Measurements from ENCODE around the gene MYCBP2. TPM values are rescaled to one million over a fixed set of nuclear protein-coding genes. Genes with fewer than 3 reads are reported as not detected.
"Not testable (repeated sequence)": the region's sequence is repeated elsewhere in the genome, so short reads cannot be mapped to it uniquely, and the experiment has no call there.

MYCBP2 gene
- total RNA-seq, 1 donor from 2014 or later: 42.2 TPM

GRCh38 chr13:77299587-77299986 is 27.3 kb downstream of the MYCBP2 start:
- intact Hi-C loops (cut with micrococcal nuclease): no loop called here
- H3K27me3 ChIP-seq (ENCODE audit: low read depth): no peaks in the 10 kb centered on the region
- H3K4me3 ChIP-seq: no peak overlapping the region
- H3K27ac ChIP-seq (replicated peaks): no peak overlapping the region
- H3K4me1 ChIP-seq: peaks cover 39% of the 10 kb centered on the region
- peaks cover 18% of the 10 kb centered on the region for H3K36me3 ChIP-seq
- TF ChIP-seq CTCF (IDR thresholded peaks at IDR 0.05; ENCODE audit: borderline replicate concordance): no peak
- H3K9me3 ChIP-seq (replicated peaks): no peaks in the 10 kb centered on the region
- no peak for DNase-seq

DNA sequence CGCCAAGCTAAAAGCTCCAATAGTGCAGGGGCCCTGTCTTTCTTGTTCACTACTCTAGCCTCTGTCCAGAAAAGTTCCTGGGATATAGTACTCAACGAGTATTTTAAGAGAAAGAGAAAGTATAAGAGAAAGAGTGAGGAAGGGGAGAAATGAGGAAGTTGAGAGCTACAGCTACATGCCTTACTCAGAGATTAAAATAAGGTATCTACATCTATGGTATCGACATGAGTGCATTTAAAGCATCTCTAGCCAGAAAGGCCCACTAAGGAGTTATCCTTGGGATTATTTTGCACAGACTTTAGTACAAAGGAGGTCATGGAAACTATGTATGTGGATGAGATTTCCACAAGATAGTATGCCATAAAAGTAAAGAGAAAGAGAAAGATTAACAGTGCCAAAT is 28.5 kb downstream of the MYCBP2 start:
- Histone ChIP-seq H3K27ac (replicated peaks) (no peak overlapping the region), H3K36me3 (peaks cover 24% of the 10 kb centered on the region), H3K4me3 (no peak overlapping the region), H3K4me1 (peaks cover 39% of the 10 kb centered on the region), H3K27me3 (ENCODE audit: low read depth) (no peaks in the 10 kb centered on the region), H3K9me3 (replicated peaks) (no peaks in the 10 kb centered on the region)
- no peak for TF ChIP-seq CTCF (IDR thresholded peaks at IDR 0.05; ENCODE audit: borderline replicate concordance)
- DNase-seq: no peak
- intact Hi-C loops (cut with micrococcal nuclease): no loop called here

- Histone ChIP-seq H3K4me3 (no peak overlapping the region), H3K27me3 (ENCODE audit: low read depth) (no peaks in the 10 kb centered on the region), H3K27ac (replicated peaks) (no peak overlapping the region), H3K36me3 (peaks cover 74% of the 10 kb centered on the region), H3K4me1 (no peaks in the 10 kb centered on the region), H3K9me3 (replicated peaks) (peaks cover 18% of the 10 kb centered on the region)
- no peak for TF ChIP-seq CTCF (IDR thresholded peaks at IDR 0.05; ENCODE audit: borderline replicate concordance)
- intact Hi-C loops (cut with micrococcal nuclease): no loop called here
- DNase-seq: no peak
Observed at GRCh38 chr13:77291774-77292173, 35.1 kb downstream of the MYCBP2 start.

DNA sequence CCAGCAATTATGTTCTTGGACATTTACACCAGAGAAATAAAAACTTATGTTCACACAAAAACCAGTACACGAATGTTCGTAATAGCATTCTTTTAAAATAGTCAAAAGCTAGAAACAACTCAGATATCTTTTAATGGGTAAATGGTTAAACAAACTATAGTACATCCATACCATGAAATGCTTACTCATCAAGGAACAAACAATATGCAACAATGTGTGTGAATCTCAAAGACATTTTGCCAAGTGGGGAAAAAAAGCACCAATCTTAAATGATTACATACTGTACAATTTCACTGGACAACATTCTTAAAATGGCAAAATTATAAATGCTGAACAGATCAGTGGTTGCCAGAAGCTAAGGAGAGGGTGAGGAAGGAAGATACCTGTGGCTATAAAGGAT is 36.6 kb downstream of the MYCBP2 start:
- H3K4me1 ChIP-seq: no peaks in the 10 kb centered on the region
- H3K9me3 ChIP-seq (replicated peaks): peaks cover 18% of the 10 kb centered on the region
- no peaks in the 10 kb centered on the region for H3K27me3 ChIP-seq (ENCODE audit: low read depth)
- no peak for DNase-seq
- no peak overlapping the region for H3K27ac ChIP-seq (replicated peaks)
- no peak overlapping the region for H3K4me3 ChIP-seq
- TF ChIP-seq CTCF (IDR thresholded peaks at IDR 0.05; ENCODE audit: borderline replicate concordance): no peak
- H3K36me3 ChIP-seq: peaks cover 63% of the 10 kb centered on the region
- intact Hi-C loops (cut with micrococcal nuclease): no loop called here

- intact Hi-C loops (cut with micrococcal nuclease): no loop called here
- Histone ChIP-seq H3K27ac (replicated peaks) (no peak overlapping the region), H3K36me3 (peaks cover 58% of the 10 kb centered on the region), H3K4me1 (no peaks in the 10 kb centered on the region), H3K4me3 (no peak overlapping the region), H3K27me3 (ENCODE audit: low read depth) (no peaks in the 10 kb centered on the region), H3K9me3 (replicated peaks) (peaks cover 18% of the 10 kb centered on the region)
- no peak for TF ChIP-seq CTCF (IDR thresholded peaks at IDR 0.05; ENCODE audit: borderline replicate concordance)
- no peak for DNase-seq
Observed at GRCh38 chr13:77289851-77290250, 37.0 kb downstream of the MYCBP2 start.

DNA sequence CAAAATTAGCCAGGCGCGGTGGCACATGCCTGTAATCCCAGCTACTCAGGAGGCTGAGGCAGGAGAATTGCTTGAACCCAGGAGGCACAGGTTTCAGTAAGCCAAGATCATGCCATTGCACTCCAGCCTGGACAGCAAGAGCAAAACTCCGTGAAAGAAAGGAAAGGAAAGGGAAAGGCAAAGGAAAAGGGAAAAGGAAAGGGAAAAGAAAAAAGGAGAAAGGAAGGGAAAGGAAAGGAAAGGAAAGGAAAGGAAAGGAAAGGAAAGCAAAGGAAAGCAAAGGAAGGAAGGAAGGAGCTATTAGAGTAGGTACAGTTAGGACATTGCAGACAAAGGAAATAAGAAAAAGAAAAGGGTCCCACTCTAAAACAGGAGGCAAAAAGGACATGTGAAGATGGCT is 41.3 kb downstream of the MYCBP2 start:
- H3K36me3 ChIP-seq: peaks cover 35% of the 10 kb centered on the region

More for the DNA sequence above, 41.3 kb downstream of the MYCBP2 start:
- DNase-seq; H3K9me3 ChIP-seq (replicated peaks); H3K4me1 ChIP-seq; H3K4me3 ChIP-seq; H3K27ac ChIP-seq (replicated peaks); H3K27me3 ChIP-seq (ENCODE audit: low read depth); intact Hi-C loops (cut with micrococcal nuclease): not testable (repeated sequence)
